Glutamatergic neuron (in vitro differentiated cells): ENCODE results near the gene L3MBTL4. TPM values are rescaled to one million over a fixed set of nuclear protein-coding genes. Genes with fewer than 3 reads are reported as not detected.

Source experiments
- DNase-seq: peaks from one replicate; pipeline ENCODE4 v3.0.0; 2022
- H3K27ac Mint-ChIP-seq: one replicate; pipeline ENCODE4 v1.8.0; 2020; ENCODE audit warnings: mild to moderate bottlenecking, mixed read lengths, inconsistent platforms; ENCODE audit not compliant: unreplicated experiment
- H3K27me3 Mint-ChIP-seq: one replicate; pipeline ENCODE4 v1.8.0; 2020; ENCODE audit warnings: mild to moderate bottlenecking, moderate library complexity, mixed read lengths, inconsistent platforms; ENCODE audit not compliant: unreplicated experiment
- H3K36me3 Mint-ChIP-seq: one replicate; pipeline ENCODE4 v1.8.0; 2020; ENCODE audit warnings: mild to moderate bottlenecking, mixed read lengths, inconsistent platforms; ENCODE audit not compliant: unreplicated experiment
- H3K4me1 Mint-ChIP-seq: one replicate; pipeline ENCODE4 v1.8.0; 2020; ENCODE audit warnings: mild to moderate bottlenecking, low read depth, mixed read lengths, inconsistent platforms; ENCODE audit not compliant: unreplicated experiment
- H3K4me3 Mint-ChIP-seq: one replicate; pipeline ENCODE4 v1.8.0; 2020; ENCODE audit warnings: mild to moderate bottlenecking, mixed read lengths, inconsistent platforms; ENCODE audit not compliant: unreplicated experiment
- H3K9me3 Mint-ChIP-seq: one replicate; pipeline ENCODE4 v1.8.0; 2020; ENCODE audit warnings: mild to moderate bottlenecking, moderate library complexity, mixed read lengths, inconsistent platforms; ENCODE audit not compliant: unreplicated experiment
- total RNA-seq: library from RNA; stranded (reverse); fragmentation: NEBNext Ultra II Directional; extraction: Animal tissue kit (Norgen Biotek cat#: 25700); gene quantifications from one replicate; pipeline ENCODE4 v1.2.1, GENCODE V29; 2021; ENCODE audit not compliant: unreplicated experiment
- TF ChIP-seq, protein P1 (sequence below): fragments of 200-600 bp; sonication (generic); IDR thresholded peaks from one replicate; pipeline ENCODE4 v1.5.0; 2021; ENCODE audit not compliant: partially characterized antibody, unreplicated experiment

Gene L3MBTL4
- total RNA-seq, 1 donor from 2014 or later = 0.32 TPM

DNA sequence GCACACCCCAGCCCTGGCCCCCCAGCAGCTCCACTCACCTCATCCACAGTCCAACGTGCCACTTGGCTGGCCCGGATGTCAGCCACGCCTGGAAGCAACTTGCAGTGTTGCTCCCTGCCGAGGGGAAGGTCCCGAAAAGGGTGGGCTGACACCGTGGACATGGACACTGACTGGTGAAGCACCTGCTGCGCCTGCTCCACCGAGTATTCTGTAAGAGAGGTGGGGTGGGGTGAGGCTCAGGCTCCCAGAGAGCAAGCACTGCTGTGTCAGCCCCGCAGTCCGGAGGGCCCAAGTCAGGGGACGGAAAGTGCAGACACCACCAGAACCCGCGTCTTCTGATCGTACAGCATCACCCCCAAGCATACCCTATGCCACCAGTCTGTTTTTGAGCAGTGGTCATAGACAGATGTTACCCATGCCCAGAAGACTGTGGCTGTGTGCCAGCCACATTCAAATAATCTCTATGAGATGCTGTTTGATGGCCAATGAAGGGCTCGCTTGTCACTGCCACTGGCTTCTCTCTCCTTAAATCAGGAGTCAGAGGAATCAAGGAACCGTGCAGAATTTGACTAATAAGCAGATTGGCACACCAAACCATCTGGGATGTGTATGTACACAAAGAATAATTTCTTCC lies 445.2 kb downstream of the L3MBTL4 start:
- no peak for DNase-seq
- peaks cover 19% of the 10 kb centered on the region for H3K4me1 Mint-ChIP-seq
- no peak overlapping the region for H3K27ac Mint-ChIP-seq
- TF ChIP-seq, protein P1, sequence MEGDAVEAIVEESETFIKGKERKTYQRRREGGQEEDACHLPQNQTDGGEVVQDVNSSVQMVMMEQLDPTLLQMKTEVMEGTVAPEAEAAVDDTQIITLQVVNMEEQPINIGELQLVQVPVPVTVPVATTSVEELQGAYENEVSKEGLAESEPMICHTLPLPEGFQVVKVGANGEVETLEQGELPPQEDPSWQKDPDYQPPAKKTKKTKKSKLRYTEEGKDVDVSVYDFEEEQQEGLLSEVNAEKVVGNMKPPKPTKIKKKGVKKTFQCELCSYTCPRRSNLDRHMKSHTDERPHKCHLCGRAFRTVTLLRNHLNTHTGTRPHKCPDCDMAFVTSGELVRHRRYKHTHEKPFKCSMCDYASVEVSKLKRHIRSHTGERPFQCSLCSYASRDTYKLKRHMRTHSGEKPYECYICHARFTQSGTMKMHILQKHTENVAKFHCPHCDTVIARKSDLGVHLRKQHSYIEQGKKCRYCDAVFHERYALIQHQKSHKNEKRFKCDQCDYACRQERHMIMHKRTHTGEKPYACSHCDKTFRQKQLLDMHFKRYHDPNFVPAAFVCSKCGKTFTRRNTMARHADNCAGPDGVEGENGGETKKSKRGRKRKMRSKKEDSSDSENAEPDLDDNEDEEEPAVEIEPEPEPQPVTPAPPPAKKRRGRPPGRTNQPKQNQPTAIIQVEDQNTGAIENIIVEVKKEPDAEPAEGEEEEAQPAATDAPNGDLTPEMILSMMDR = no peak
- no peaks in the 10 kb centered on the region for H3K9me3 Mint-ChIP-seq
- H3K36me3 Mint-ChIP-seq = no peaks in the 10 kb centered on the region
- no peak overlapping the region for H3K4me3 Mint-ChIP-seq
- peaks cover 1% of the 10 kb centered on the region for H3K27me3 Mint-ChIP-seq

DNA sequence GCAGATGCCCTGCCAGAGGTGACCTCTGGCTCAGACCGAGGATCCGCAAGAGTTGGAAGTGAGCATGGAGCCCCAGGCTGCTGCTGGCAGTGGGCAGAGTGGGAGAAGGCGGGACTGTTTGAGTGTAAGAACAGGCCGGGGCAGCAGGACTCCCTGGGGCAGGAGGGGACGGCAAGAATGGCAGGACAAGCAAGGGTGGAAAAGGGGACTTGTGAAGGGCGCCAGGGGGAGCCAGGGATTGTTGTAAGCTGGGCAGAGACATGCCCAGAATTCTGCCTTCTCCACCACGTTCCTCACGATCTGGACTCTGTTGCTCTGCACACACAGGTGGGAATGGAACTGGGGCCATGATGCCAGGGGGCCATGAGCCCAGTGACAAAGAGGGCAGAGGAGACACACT lies 447.0 kb downstream of the L3MBTL4 start:
- Mint-ChIP-seq H3K27me3 (peaks cover 1% of the 10 kb centered on the region), H3K27ac (no peak overlapping the region), H3K4me3 (no peak overlapping the region), H3K4me1 (peaks cover 17% of the 10 kb centered on the region), H3K9me3 (no peaks in the 10 kb centered on the region), H3K36me3 (no peaks in the 10 kb centered on the region)
- DNase-seq = no peak
- TF ChIP-seq, protein P1 = no peak

DNA sequence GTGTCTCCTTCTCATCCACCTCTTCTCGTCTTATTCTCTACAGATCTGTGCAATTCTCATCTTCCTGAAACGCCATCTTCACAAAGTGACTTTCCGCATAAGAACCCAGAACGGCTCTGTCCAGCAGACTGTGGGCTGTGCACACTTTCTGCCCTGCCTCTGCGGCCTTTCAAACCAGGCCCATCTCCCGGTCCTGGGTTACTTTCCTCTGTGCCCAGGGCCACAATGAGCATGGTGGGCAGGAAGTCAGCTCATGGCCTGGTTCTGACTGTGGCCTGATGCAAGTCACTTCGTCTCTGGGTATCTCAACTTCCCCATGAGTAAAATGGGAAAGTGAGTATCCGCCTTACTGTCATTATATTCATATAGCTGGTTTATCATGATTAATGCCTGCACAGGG lies 447.7 kb downstream of the L3MBTL4 start:
- Mint-ChIP-seq H3K4me3 (no peak overlapping the region), H3K9me3 (no peaks in the 10 kb centered on the region), H3K27me3 (peaks cover 1% of the 10 kb centered on the region), H3K36me3 (no peaks in the 10 kb centered on the region), H3K27ac (no peak overlapping the region), H3K4me1 (peaks cover 13% of the 10 kb centered on the region)
- DNase-seq = no peak
- TF ChIP-seq, protein P1 = no peak

DNA sequence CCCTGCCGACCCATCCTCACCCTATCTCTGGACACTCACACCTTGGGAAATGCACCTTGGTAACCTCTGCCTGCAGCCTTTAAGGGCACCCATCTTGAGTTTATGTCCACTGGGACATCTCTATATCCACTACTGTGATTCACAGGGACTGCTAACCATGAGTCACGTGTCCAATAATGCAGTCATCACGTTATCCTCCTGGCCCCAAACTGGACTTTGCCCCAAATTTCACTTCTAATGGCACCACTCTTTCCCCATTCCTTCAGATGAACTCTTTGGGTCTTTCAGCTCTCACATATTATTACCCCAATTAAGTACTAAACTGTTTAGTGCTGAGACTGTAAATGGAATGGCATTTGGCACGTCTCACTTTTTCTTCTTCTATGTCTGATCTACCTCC lies 448.2 kb downstream of the L3MBTL4 start:
- DNase-seq = no peak
- no peaks in the 10 kb centered on the region for H3K36me3 Mint-ChIP-seq
- TF ChIP-seq, protein P1 = no peak
- no peak overlapping the region for H3K4me3 Mint-ChIP-seq
- no peaks in the 10 kb centered on the region for H3K9me3 Mint-ChIP-seq
- H3K4me1 Mint-ChIP-seq = peaks cover 13% of the 10 kb centered on the region
- peaks cover 5% of the 10 kb centered on the region for H3K27me3 Mint-ChIP-seq
- H3K27ac Mint-ChIP-seq = no peak overlapping the region

DNA sequence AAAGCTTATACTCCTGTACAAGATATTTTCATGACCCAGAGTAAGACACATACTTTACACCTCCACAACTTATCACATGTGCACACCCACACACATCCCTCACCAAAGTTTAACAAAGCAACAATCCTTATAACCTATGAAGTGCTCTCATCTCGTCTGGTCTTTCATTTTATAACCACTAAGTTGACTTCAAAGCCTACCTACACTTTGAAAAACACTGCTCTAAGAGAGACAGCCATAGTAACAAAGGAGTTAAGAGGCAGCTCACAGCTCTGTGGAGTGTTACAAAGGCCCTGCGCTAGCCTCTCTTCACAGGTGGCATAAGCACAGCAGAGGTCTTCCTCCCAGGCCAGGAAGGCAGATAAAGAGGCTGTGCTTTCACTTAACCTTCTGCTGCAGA lies 449.7 kb downstream of the L3MBTL4 start:
- H3K4me3 Mint-ChIP-seq = no peak overlapping the region
- no peaks in the 10 kb centered on the region for H3K36me3 Mint-ChIP-seq
- H3K27ac Mint-ChIP-seq = no peak overlapping the region
- peaks cover 5% of the 10 kb centered on the region for H3K27me3 Mint-ChIP-seq
- no peak for DNase-seq
- TF ChIP-seq, protein P1 = no peak
- H3K9me3 Mint-ChIP-seq = peaks cover 3% of the 10 kb centered on the region
- peaks cover 19% of the 10 kb centered on the region for H3K4me1 Mint-ChIP-seq
